SK-N-MC (cell line): ENCODE results near the gene PLEKHG1.

Source experiments
- DNase-seq: peaks from one replicate; pipeline ENCODE4 v3.0.0-alpha.2; 2011; ENCODE audit warnings: low read depth, low spot score
- H3K27ac ChIP-seq: fragments of 200-600 bp; sonication (generic); 2 replicates; pipeline ENCODE4 v1.5.1; 2016; ENCODE audit warnings: mixed run types
- H3K36me3 ChIP-seq: fragments of 200-600 bp; sonication (generic); 2 replicates; pipeline ENCODE4 v1.6.1; 2017; ENCODE audit warnings: antibody characterized with exemption, low read length, mixed read lengths; ENCODE audit not compliant: insufficient read depth
- H3K4me3 ChIP-seq: fragments of 200-600 bp; sonication (generic); 2 replicates; pipeline ENCODE4 v1.5.1; 2016
- H3K9ac ChIP-seq: fragments of 200-600 bp; sonication (generic); 2 replicates; pipeline ENCODE4 v1.8.0; 2017; ENCODE audit warnings: mixed run types, mixed read lengths; ENCODE audit not compliant: insufficient read length
- H3K9me3 ChIP-seq: fragments of 200-600 bp; sonication (generic); 2 replicates; pipeline ENCODE4 v1.6.1; 2017; ENCODE audit warnings: low read depth, mild to moderate bottlenecking, antibody characterized with exemption, low read length, moderate library complexity, mixed read lengths
- EZH2 ChIP-seq: fragments of 200-600 bp; sonication (generic); IDR thresholded peaks from one replicate; pipeline ENCODE4 v1.6.1; 2017; ENCODE audit warnings: antibody characterized with exemption
- FOXP2 ChIP-seq: optimal IDR thresholded peaks from 2 replicates; pipeline ENCODE3; 2011; ENCODE audit warnings: mild to moderate bottlenecking, moderate library complexity; ENCODE audit not compliant: insufficient read depth; ENCODE audit errors: extremely low read length, control extremely low read depth
- POLR2AphosphoS5 ChIP-seq: IDR thresholded peaks from 2 replicates; pipeline ENCODE4 v1.6.1; 2012; ENCODE audit warnings: mild to moderate bottlenecking, low read depth, low read length, borderline replicate concordance

Gene PLEKHG1

GRCh38 chr6:150628908-150629307 lies 29.2 kb downstream of the PLEKHG1 start:
- DNase-seq = no peak

GRCh38 chr6:150631283-150631983 lies 31.7 kb downstream of the PLEKHG1 start:
- no peak overlapping the region for H3K4me3 ChIP-seq
- no peak for DNase-seq
- H3K9ac ChIP-seq = no peak overlapping the region
- H3K9me3 ChIP-seq = no peaks in the 10 kb centered on the region
- H3K36me3 ChIP-seq = no peaks in the 10 kb centered on the region
- TF ChIP-seq POLR2AphosphoS5 (no peak), EZH2 (no peak), FOXP2 (no peak)
- no peak overlapping the region for H3K27ac ChIP-seq

More at GRCh38 chr6:150628908-150629307, 29.2 kb downstream of the PLEKHG1 start:
- Histone ChIP-seq H3K36me3 (no peaks in the 10 kb centered on the region), H3K9me3 (no peaks in the 10 kb centered on the region), H3K4me3 (no peak overlapping the region), H3K9ac (no peak overlapping the region), H3K27ac (no peak overlapping the region)
- TF ChIP-seq FOXP2 (no peak), EZH2 (no peak), POLR2AphosphoS5 (no peak)

- no peak overlapping the region for H3K27ac ChIP-seq
- no peaks in the 10 kb centered on the region for H3K36me3 ChIP-seq
- DNase-seq = no peak
- no peak for TF ChIP-seq EZH2
- TF ChIP-seq FOXP2 = no peak
- TF ChIP-seq POLR2AphosphoS5 = no peak
- H3K9me3 ChIP-seq = no peaks in the 10 kb centered on the region
- no peak overlapping the region for H3K9ac ChIP-seq
- H3K4me3 ChIP-seq = no peak overlapping the region
These were observed 32.4 kb downstream of the PLEKHG1 start for GRCh38 chr6:150631984-150632642.

- no peak overlapping the region for H3K9ac ChIP-seq
- no peak for TF ChIP-seq FOXP2
- TF ChIP-seq POLR2AphosphoS5 = no peak
- no peak for TF ChIP-seq EZH2
- DNase-seq = no peak
- no peak overlapping the region for H3K27ac ChIP-seq
- no peaks in the 10 kb centered on the region for H3K9me3 ChIP-seq
- no peak overlapping the region for H3K4me3 ChIP-seq
- H3K36me3 ChIP-seq = no peaks in the 10 kb centered on the region
These were observed 33.2 kb downstream of the PLEKHG1 start for GRCh38 chr6:150632785-150633485.

GRCh38 chr6:150633486-150633834 lies 33.8 kb downstream of the PLEKHG1 start:
- no peaks in the 10 kb centered on the region for H3K36me3 ChIP-seq
- no peaks in the 10 kb centered on the region for H3K9me3 ChIP-seq
- no peak for TF ChIP-seq POLR2AphosphoS5
- no peak for TF ChIP-seq EZH2
- H3K4me3 ChIP-seq = no peak overlapping the region
- no peak for DNase-seq
- H3K9ac ChIP-seq = no peak overlapping the region
- no peak overlapping the region for H3K27ac ChIP-seq

GRCh38 chr6:150634176-150634963 lies 34.7 kb downstream of the PLEKHG1 start:
- Histone ChIP-seq H3K27ac (no peak overlapping the region), H3K9ac (no peak overlapping the region), H3K36me3 (no peaks in the 10 kb centered on the region), H3K9me3 (no peaks in the 10 kb centered on the region), H3K4me3 (peak overlapping the region; percentile 13)
- TF ChIP-seq EZH2 (no peak), FOXP2 (no peak), POLR2AphosphoS5 (no peak)
- DNase-seq = no peak

GRCh38 chr6:150634964-150635292 lies 35.2 kb downstream of the PLEKHG1 start:
- no peaks in the 10 kb centered on the region for H3K9me3 ChIP-seq
- H3K9ac ChIP-seq = no peak overlapping the region
- no peak for TF ChIP-seq POLR2AphosphoS5
- TF ChIP-seq EZH2 = no peak
- no peak for TF ChIP-seq FOXP2

GRCh38 chr6:150635906-150636514 lies 36.3 kb downstream of the PLEKHG1 start:
- Histone ChIP-seq H3K4me3 (no peak overlapping the region), H3K27ac (0 out of 2 replicates have a peak overlapping the region, but pooled peaks have one; percentile 23), H3K36me3 (no peaks in the 10 kb centered on the region), H3K9me3 (no peaks in the 10 kb centered on the region), H3K9ac (no peak overlapping the region)
- DNase-seq = no peak
- TF ChIP-seq FOXP2 (no peak), EZH2 (no peak), POLR2AphosphoS5 (no peak)

More at GRCh38 chr6:150634964-150635292, 35.2 kb downstream of the PLEKHG1 start:
- Histone ChIP-seq H3K4me3 (peak overlapping the region; percentile 13), H3K27ac (peak overlapping the region; percentile 68; the same call in 1 of the 2 replicates), H3K36me3 (no peaks in the 10 kb centered on the region)
- DNase-seq = no peak
